ENCODE results near the gene ZBTB20.
A peak's percentile ranks its signal among the peaks of the same experiment; 100 is the strongest.

The ZBTB20 gene

DNA sequence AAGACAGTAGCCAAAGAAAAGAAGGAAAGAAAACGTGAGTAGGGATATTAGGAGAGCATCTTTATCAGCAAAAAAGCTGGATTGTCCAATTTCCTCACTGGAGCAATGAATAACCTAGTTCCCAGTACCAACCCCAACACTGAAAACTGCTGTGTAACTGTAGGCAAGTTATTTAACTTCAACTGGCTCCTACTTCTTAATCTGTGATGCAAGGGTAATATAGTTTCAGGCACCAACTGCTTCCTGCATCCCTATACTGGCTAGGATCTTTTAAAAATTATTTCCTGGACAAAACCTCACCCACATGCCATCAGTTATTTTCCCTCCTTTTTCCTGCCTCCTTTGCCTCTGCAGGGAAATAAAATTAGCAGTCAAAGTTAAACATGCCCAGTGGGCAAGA, 59.6 kb downstream of the ZBTB20 start:
- no peak for DNase-seq

- DNase-seq, result no peak
Observed at GRCh38 chr3:115086344-115086743, 60.7 kb downstream of the ZBTB20 start.

- DNase-seq, result no peak
Observed at GRCh38 chr3:115085197-115085865, 61.8 kb downstream of the ZBTB20 start.

GRCh38 chr3:115084686-115085085, 62.4 kb downstream of the ZBTB20 start:
- DNase-seq, result no peak

DNA sequence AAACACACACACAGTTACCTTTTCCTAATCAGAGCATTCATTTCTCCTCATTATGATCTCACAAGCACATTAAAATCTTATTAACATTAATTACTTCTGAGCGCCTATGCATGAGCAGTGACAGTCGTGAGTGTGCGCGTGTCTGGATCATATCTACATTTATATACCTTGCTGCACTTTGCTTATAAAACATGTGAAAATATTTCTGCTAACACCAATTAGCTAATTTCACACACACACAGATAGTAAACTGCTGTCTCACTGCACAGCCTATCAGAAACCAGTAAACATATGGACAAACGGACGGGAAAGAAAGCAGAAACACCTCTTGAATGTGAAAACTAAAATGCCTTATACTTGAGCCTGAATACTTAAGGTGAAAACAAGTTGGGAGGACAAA, 64.8 kb downstream of the ZBTB20 start:
- DNase-seq, result no peak

GRCh38 chr3:115081444-115081843, 65.6 kb downstream of the ZBTB20 start:
- no peak for DNase-seq

GRCh38 chr3:115077501-115078250, 69.4 kb downstream of the ZBTB20 start:
- no peak for DNase-seq

GRCh38 chr3:115074502-115074901, 72.6 kb downstream of the ZBTB20 start:
- DNase-seq, result no peak

- DNase-seq, result peak; percentile 34
Observed at GRCh38 chr3:115072265-115073021, 74.6 kb downstream of the ZBTB20 start.

DNA sequence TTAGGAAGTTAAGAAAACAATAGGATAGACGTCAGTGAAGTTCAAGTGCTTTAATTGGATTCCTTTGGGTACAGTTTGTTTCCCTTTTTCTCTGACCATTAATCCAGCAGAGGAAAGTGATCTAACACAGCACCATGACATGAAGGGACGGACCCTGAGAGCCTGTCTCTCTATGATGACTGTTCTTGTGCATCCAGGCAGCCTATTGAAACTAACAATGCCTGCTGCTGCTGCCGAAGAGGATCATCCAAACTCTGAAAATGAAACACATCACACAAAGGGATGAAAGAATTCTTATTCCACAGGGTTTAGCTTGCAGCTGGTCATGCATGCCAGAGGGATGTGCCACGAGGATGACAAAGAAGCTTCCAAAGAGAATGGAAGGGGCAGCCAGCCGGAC, 75.5 kb downstream of the ZBTB20 start:
- no peak for DNase-seq

DNA sequence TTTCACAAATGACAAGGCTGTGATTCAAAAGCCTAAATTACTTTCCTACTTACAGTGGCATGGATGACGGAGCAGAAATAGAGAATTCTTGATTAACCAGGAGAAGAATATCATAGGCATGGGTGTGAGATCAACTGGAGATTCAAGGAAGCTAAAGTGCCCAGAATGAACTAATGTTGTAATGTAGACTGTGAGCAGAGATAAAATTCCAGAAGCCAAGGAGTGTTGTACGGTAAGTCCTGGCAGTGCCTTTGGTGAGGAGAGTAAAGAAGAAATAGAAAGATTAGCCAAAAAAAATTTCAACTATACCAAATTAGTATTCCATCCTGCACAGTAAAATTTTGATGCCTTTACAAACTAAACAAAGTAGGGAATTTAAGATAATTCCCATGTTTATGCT, 75.9 kb downstream of the ZBTB20 start:
- DNase-seq, result no peak

GRCh38 chr3:115068799-115069198, 78.3 kb downstream of the ZBTB20 start:
- DNase-seq, result no peak

DNA sequence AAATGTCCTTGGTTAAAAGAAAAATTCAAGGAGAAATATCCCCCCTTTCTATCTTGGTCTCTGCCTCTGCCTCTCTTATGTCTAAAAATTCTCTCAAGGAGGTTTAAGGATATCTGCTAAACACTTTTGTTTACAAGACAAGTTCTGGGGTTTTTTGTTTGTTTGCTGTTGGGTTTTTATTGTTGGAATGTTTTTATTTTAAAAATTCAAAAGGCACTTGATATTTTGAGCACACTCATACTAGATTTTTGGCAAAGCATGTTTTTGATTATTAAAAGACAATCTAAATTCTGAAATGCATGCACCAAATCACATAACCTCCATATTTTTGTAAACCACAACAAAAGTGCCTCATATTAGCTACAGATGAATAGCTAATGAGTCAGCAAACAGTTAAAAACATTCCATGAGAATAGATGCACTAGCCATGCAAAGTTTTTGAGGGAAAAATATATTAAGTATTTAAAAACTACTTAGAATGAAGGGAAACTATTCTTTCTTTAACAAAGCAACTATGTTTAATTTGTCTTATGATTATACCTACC, 84.6 kb downstream of the ZBTB20 start:
- no peak for DNase-seq

GRCh38 chr3:115062009-115062408, 85.1 kb downstream of the ZBTB20 start:
- no peak for DNase-seq

- DNase-seq, result no peak
Observed at GRCh38 chr3:115052906-115053305, 94.2 kb downstream of the ZBTB20 start.

- DNase-seq, result no peak
Observed at GRCh38 chr3:115042351-115042750, 104.7 kb downstream of the ZBTB20 start.

GRCh38 chr3:115040673-115041286, 106.3 kb downstream of the ZBTB20 start:
- peak; percentile 8 for DNase-seq

- no peak for DNase-seq
Observed at GRCh38 chr3:115040246-115040645, 106.8 kb downstream of the ZBTB20 start.

- DNase-seq, result no peak
Observed at GRCh38 chr3:115038817-115039216, 108.3 kb downstream of the ZBTB20 start.

DNA sequence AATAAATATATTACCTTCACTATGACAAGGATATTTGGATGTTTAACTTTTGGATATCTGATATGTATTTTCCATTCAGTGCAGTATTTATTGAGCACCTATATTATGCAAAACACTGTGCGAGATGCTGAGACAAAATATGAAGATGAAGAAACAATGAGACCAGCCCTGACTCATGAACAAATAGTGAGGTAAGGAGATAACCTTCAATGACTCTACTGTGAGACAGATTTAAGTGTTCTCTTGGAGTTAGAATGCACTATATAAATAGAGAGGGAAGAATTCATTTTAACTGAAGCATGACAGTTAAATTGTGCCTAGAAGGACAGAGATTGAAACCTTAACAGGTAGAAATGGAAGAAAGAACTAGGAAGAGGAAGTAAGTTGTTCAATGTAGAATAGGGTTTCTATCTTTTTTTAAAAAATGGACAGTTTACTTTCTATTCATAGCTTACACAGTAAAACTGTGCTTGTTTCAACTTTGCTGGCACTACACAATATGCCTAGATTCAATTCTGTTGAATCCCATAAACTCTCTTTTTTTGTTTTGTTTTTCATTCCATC, 124.2 kb downstream of the ZBTB20 start:
- DNase-seq, result no peak

DNA sequence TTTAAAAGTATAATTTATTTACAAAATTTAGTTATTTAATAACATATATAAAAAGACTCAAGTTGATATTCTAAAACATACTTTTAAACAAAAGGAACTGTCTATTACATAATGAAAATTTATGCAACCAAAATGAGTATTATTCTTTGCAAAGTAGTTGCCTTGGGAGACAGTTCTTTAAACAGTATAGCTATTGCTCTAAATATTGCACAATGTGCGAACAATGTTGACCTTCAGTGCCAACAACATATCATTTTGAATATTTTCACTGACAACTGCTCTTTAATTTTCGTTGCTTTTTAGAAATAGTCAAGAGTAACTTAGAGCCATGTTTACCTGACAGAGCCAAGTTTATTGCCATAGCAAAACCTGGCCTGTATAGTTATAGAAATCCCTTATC, 124.9 kb downstream of the ZBTB20 start:
- no peak for DNase-seq

GRCh38 chr3:115021061-115021460, 126.0 kb downstream of the ZBTB20 start:
- no peak for DNase-seq

DNA sequence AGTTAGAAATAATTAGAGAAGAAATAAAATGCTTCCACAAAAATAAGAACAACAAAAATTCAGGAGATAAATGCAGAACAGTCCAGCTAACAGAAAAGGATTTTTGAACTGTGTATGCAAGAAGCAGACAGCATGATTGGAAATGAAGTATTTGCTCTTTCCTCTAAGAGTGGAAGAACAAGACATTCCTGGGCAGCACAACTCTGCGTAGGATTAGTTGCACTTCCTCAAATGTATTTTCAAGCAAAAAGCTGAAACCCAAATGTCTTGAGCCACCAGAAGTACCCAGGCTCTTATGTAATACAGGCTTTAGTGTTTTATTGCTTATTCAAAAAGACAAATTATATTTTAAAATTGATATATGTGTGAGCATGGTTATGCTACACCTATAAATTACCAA, 127.2 kb downstream of the ZBTB20 start:
- DNase-seq, result no peak
